NCI-H1694 treated with DMSO at 0.1 percent for 48 hours (cell line): ENCODE measurements around the gene WWP2.

ENCODE experiments used
- DNase-seq: peaks from one replicate; lab custom pipeline; 2025; lab: John Stamatoyannopoulos, UW

WWP2 gene

GRCh38 chr16:69890114-69890891 is 128.2 kb downstream of the WWP2 start:
- no peak for DNase-seq

- DNase-seq = no peak
Measured at GRCh38 chr16:69890892-69891282, 128.8 kb downstream of the WWP2 start.

GRCh38 chr16:69892378-69892777 is 130.2 kb downstream of the WWP2 start:
- DNase-seq = no peak

GRCh38 chr16:69893106-69893505 is 131.0 kb downstream of the WWP2 start:
- DNase-seq = no peak

GRCh38 chr16:69894676-69895075 is 132.5 kb downstream of the WWP2 start:
- no peak for DNase-seq

GRCh38 chr16:69903865-69904415 is 141.8 kb downstream of the WWP2 start:
- no peak for DNase-seq

GRCh38 chr16:69904495-69905170 is 142.5 kb downstream of the WWP2 start:
- DNase-seq = no peak

GRCh38 chr16:69905171-69905555 is 143.0 kb downstream of the WWP2 start:
- no peak for DNase-seq

- no peak for DNase-seq
Measured at GRCh38 chr16:69906838-69907401, 144.8 kb downstream of the WWP2 start.

GRCh38 chr16:69909043-69909442 is 146.9 kb downstream of the WWP2 start:
- DNase-seq = no peak

GRCh38 chr16:69909760-69910159 is 147.6 kb downstream of the WWP2 start:
- no peak for DNase-seq

- no peak for DNase-seq
Measured at GRCh38 chr16:69910964-69911363, 148.8 kb downstream of the WWP2 start.

GRCh38 chr16:69916462-69916861 is 154.3 kb downstream of the WWP2 start:
- no peak for DNase-seq

GRCh38 chr16:69917311-69917710 is 155.2 kb downstream of the WWP2 start:
- DNase-seq = no peak

GRCh38 chr16:69917739-69918138 is 155.6 kb downstream of the WWP2 start:
- DNase-seq = no peak

- no peak for DNase-seq
Measured at GRCh38 chr16:69918241-69918640, 156.1 kb downstream of the WWP2 start.

GRCh38 chr16:69921127-69921526 is 159.0 kb downstream of the WWP2 start:
- no peak for DNase-seq

- no peak for DNase-seq
Measured at GRCh38 chr16:69922200-69922599, 160.1 kb downstream of the WWP2 start.

- DNase-seq = no peak
Measured at GRCh38 chr16:69924041-69924775, 162.1 kb downstream of the WWP2 start.

GRCh38 chr16:69924777-69925191 is 162.7 kb downstream of the WWP2 start:
- DNase-seq = no peak

GRCh38 chr16:69925311-69925710 is 163.2 kb downstream of the WWP2 start:
- DNase-seq = no peak

- peak; percentile 50 for DNase-seq
Measured at GRCh38 chr16:69926241-69926640, 164.1 kb downstream of the WWP2 start.
